Thoracic aorta (tissue), 2 donors: ENCODE measurements around the gene AK5. TPM values are rescaled to one million over a fixed set of nuclear protein-coding genes. Genes with fewer than 3 reads are reported as not detected.
"Not testable (repeated sequence)": the region's sequence is repeated elsewhere in the genome, so short reads cannot be mapped to it uniquely, and the experiment has no call there.

Experiments
- ATAC-seq: fragments of 150-250 bp; one replicate; pipeline ENCODE4 v1.8.0; 2017; ENCODE audit warnings: low read depth; ENCODE audit not compliant: insufficient number of reproducible peaks, low FRiP score
- DNase-seq: peaks from one replicate; pipeline ENCODE4 v3.0.0-alpha.2; 2020; ENCODE audit warnings: low spot score
- H3K27ac ChIP-seq, 2 donors: fragments of 200-600 bp; sonication (generic); 1 replicate in 1 of 2; 2 replicates in 1 of 2; pipeline ENCODE4 v1.5.1; 2016; ENCODE audit warnings: mild to moderate bottlenecking in 2 of 2, moderate library complexity in 2 of 2
- H3K27me3 ChIP-seq: fragments of 200-600 bp; sonication (generic); replicated peaks from 2 replicates; pipeline ENCODE4 v1.6.0; 2016; ENCODE audit warnings: mild to moderate bottlenecking; ENCODE audit not compliant: insufficient read depth
- H3K36me3 ChIP-seq: fragments of 200-600 bp; sonication (generic); one replicate; pipeline ENCODE4 v1.5.1; 2016
- H3K4me1 ChIP-seq, 2 donors: fragments of 200-600 bp; sonication (generic); 1 replicate in 1 of 2; 2 replicates in 1 of 2; pipeline versions ENCODE4 v1.5.1 to v1.6.0; 2016; ENCODE audit warnings: low read depth in 2 of 2, mild to moderate bottlenecking in 1 of 2; ENCODE audit not compliant: control insufficient read depth in 1 of 2
- H3K4me3 ChIP-seq: fragments of 200-600 bp; sonication (generic); 2 replicates; pipeline ENCODE4 v1.5.1; 2016; ENCODE audit warnings: mild to moderate bottlenecking
- H3K9me3 ChIP-seq: fragments of 200-600 bp; sonication (generic); 2 replicates; pipeline ENCODE4 v1.5.1; 2016
- total RNA-seq, 2 donors: library from RNA; depleted of rRNA; stranded (reverse); fragments of >200 nt; gene quantifications; one replicate each; pipeline versions ENCODE4 v1.1.0 to v1.2.3, GENCODE V29; 2016
- TF ChIP-seq, protein P1 (sequence below): fragments of 200-600 bp; sonication (generic); IDR thresholded peaks from one replicate; pipeline ENCODE4 v1.5.1; 2019; ENCODE audit warnings: antibody characterized with exemption

AK5 gene
- total RNA-seq, 2 donors from 2014 or later: 0.56 to 1.4 TPM

DNA sequence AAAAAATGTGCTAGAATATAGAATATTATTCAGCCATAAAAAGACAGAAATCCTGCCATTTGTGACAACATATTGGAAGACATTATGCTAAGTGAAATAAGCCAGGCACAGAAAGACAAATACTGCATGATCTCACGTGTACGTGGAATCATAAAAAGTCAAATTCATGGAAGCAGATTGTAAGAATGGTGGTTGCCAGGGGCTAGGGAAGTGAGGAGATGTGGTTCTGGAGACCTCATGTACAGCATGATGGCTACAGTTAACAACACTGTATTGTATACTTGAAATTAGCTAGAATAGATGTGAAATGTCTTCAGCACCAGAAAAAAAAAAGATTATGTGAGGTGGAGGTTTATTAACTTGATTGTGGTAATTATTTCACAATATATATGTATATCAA is 234.3 kb downstream of the AK5 start:
- no peak overlapping the region for H3K27ac ChIP-seq
- TF ChIP-seq, protein P1, sequence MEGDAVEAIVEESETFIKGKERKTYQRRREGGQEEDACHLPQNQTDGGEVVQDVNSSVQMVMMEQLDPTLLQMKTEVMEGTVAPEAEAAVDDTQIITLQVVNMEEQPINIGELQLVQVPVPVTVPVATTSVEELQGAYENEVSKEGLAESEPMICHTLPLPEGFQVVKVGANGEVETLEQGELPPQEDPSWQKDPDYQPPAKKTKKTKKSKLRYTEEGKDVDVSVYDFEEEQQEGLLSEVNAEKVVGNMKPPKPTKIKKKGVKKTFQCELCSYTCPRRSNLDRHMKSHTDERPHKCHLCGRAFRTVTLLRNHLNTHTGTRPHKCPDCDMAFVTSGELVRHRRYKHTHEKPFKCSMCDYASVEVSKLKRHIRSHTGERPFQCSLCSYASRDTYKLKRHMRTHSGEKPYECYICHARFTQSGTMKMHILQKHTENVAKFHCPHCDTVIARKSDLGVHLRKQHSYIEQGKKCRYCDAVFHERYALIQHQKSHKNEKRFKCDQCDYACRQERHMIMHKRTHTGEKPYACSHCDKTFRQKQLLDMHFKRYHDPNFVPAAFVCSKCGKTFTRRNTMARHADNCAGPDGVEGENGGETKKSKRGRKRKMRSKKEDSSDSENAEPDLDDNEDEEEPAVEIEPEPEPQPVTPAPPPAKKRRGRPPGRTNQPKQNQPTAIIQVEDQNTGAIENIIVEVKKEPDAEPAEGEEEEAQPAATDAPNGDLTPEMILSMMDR: no peak
- no peak overlapping the region for H3K4me3 ChIP-seq
- no peak for ATAC-seq
- H3K36me3 ChIP-seq: no peaks in the 10 kb centered on the region
- no peaks in the 10 kb centered on the region for H3K27me3 ChIP-seq
- H3K9me3 ChIP-seq: peaks cover 8% of the 10 kb centered on the region
- DNase-seq: no peak
- peaks cover 4 to 5% of the 10 kb centered on the region in 2 donors for H3K4me1 ChIP-seq

DNA sequence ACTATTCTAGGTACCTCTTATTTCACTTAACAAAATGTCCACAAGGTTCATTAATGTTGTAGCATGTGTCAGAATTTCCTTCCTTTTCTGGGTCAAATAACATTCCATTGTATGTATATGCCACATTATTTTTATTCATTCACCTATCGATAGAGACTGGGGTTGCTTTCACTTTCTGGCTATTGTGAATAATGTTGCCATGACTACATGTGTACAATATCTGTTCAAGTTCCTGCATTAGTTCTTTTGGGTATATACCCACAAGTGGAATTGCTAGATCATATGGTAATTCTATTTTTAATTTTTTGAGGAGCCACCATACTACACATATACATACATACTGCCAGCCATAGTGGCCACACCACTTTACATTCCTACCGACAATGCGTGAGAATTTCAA is 242.2 kb downstream of the AK5 start:
- Histone ChIP-seq H3K36me3 (no peaks in the 10 kb centered on the region), H3K9me3 (peaks cover under 1% of the 10 kb centered on the region), H3K27ac (no peak overlapping the region), H3K4me3 (no peak overlapping the region), H3K4me1 (no peaks in the 10 kb centered on the region), H3K27me3 (no peaks in the 10 kb centered on the region)
- DNase-seq (no peak), ATAC-seq (no peak)
- TF ChIP-seq, protein P1: no peak

DNA sequence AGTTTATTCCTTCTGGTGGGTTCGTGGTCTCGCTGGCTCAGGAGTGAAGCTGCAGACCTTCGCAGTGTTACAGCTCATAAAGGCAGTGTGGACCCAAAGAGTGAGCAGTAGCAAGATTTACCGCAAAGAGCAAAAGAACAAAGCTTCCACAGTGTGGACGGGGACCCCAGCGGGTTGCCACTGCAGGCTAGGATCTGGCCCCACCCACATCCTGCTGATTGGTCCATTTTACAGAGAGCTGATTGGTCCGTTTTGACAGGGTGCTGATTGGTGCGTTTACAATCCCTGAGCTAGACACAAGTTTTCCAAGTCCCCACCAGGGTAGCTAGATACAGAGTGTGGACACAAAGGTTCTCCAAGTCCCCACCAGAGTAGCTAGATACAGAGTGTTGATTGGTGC is 249.3 kb downstream of the AK5 start:
- H3K27me3 ChIP-seq, H3K4me1 ChIP-seq, DNase-seq, H3K27ac ChIP-seq, ATAC-seq, H3K9me3 ChIP-seq, H3K4me3 ChIP-seq, H3K36me3 ChIP-seq: not testable (repeated sequence)

DNA sequence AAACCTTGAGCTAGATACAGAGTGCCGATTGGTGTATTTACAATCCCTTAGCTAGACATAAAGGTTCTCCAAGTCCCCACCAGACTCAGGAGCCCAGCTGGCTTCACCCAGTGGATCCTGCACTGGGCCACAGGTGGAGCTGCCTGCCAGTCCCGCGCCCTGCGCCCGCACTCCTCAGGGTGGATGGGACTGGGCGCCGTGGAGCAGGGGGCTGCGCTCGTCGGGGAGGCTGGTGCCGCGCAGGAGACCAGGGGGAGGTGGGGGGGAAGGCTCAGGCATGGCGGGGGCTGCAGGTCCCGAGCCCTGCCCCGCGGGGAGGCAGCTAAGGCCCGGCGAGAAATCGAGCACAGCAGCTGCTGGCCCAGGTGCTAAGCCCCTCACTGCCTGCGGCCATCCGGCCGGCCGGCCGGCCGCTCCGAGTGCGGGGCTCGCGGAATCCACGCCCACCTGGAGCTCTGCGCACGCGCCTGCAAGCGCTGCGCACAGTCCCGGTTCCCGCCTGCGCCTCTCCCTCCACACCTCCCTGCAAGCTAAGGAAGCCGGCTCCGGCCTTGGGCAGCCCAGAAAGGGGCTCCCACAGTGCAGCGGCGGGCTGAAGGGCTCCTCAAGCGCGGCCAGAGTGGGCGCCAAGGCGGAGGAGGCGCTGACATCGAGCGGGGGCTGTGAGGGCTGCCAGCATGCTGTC is 249.9 kb downstream of the AK5 start:
- DNase-seq, ATAC-seq, H3K27ac ChIP-seq, H3K36me3 ChIP-seq, H3K9me3 ChIP-seq, H3K4me1 ChIP-seq, H3K4me3 ChIP-seq, H3K27me3 ChIP-seq: not testable (repeated sequence)

DNA sequence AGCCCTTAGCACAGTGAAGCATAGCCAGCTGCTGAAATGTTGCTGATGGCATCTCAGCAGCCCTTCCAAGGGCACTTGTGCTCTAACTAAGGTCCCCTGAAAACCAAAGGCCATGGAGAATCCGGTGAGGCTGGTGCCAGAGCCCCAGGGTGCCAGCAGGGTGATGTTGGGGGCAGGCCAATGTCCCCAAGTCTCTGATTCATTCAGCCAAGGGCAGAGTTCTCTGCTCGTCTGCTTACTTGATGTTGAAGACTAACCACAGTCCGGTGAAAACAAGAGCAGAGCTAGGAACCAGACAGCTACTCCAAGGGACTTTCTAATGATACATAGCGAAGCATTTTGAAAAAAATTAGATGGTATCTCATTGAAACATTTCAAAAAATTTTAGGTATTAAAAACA is 250.8 kb downstream of the AK5 start:
- no peaks in the 10 kb centered on the region for H3K27me3 ChIP-seq
- H3K4me1 ChIP-seq: no peaks in the 10 kb centered on the region
- TF ChIP-seq, protein P1: no peak
- DNase-seq (no peak), ATAC-seq (no peak)
- no peak overlapping the region for H3K4me3 ChIP-seq
- no peak overlapping the region for H3K27ac ChIP-seq
- H3K9me3 ChIP-seq: no peaks in the 10 kb centered on the region
- H3K36me3 ChIP-seq: no peaks in the 10 kb centered on the region

DNA sequence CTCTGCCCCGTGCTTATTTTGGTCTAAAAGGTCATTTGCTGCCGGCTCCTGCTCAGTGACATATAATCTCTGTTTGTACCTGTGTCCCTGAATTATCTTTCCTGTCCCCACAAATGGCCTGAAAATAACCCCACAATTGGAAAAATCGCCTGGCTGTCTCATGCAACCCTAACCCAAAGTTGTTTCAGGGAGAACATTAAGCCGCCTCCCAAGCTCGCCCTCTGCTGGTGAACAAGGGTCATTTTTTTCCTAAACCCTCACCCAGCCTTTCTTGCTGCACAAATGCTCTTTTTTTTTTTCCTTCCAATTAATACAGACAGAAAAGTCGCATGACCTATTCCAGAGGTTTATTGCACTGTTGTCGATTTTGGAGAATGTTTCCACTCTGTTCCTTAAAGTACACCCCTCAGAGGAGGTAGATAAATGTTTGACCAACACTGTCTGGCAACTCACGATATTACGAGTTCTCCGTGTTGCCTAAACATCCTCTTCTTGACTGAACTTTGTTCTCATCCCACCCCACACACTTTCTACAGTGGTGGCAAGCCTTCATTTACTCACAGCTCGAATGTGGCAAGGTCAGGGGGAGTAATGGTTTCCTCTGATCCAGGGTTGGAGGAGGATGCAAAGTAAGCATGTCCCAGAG is 252.0 kb downstream of the AK5 start:
- Histone ChIP-seq H3K36me3 (no peaks in the 10 kb centered on the region), H3K4me1 (no peaks in the 10 kb centered on the region), H3K9me3 (no peaks in the 10 kb centered on the region), H3K4me3 (no peak overlapping the region), H3K27me3 (no peaks in the 10 kb centered on the region), H3K27ac (no peak overlapping the region)
- ATAC-seq: no peak
- DNase-seq: no peak
- TF ChIP-seq, protein P1: peak; percentile 91
